Parathyroid adenoma (tissue), 2 donors: ENCODE results near the gene SLC22A31.

Experiments
- H2AFZ ChIP-seq: fragments of 300-600 bp; sonication (generic); one replicate; pipeline ENCODE4 v1.7.0; 2017; ENCODE audit warnings: antibody characterized with exemption, mild to moderate bottlenecking
- H3K27ac ChIP-seq: fragments of 300-600 bp; sonication (generic); one replicate; pipeline ENCODE4 v1.7.0; 2017
- H3K27me3 ChIP-seq: fragments of 300-600 bp; sonication (generic); one replicate; pipeline ENCODE4 v1.7.0; 2017; ENCODE audit warnings: low read length; ENCODE audit not compliant: control insufficient read depth, insufficient read depth
- H3K36me3 ChIP-seq: fragments of 300-600 bp; sonication (generic); one replicate; pipeline ENCODE4 v1.7.0; 2017; ENCODE audit warnings: low read length; ENCODE audit not compliant: control insufficient read depth, insufficient read depth
- H3K4me1 ChIP-seq: fragments of 300-600 bp; sonication (generic); one replicate; pipeline ENCODE4 v1.7.0; 2017; ENCODE audit warnings: control low read depth
- H3K4me2 ChIP-seq: fragments of 300-600 bp; sonication (generic); one replicate; pipeline ENCODE4 v1.7.0; 2017; ENCODE audit warnings: low read length
- H3K4me3 ChIP-seq: fragments of 300-600 bp; sonication (generic); one replicate; pipeline ENCODE4 v1.7.0; 2017; ENCODE audit warnings: low read depth, low read length
- H3K79me2 ChIP-seq: fragments of 300-600 bp; sonication (generic); one replicate; pipeline ENCODE4 v1.7.0; 2017; ENCODE audit warnings: control low read depth
- H3K9ac ChIP-seq: fragments of 300-600 bp; sonication (generic); one replicate; pipeline ENCODE4 v1.7.0; 2017; ENCODE audit warnings: mild to moderate bottlenecking
- H3K9me3 ChIP-seq: fragments of 300-600 bp; sonication (generic); one replicate; pipeline ENCODE4 v1.7.0; 2017; ENCODE audit warnings: low read length; ENCODE audit not compliant: control insufficient read depth
- CTCF ChIP-seq: fragments of 300-600 bp; sonication (generic); IDR thresholded peaks from one replicate; pipeline ENCODE4 v1.7.0; 2017; ENCODE audit warnings: antibody characterized with exemption, mild to moderate bottlenecking
- donor health status: primary hyperparathyroidism.

The SLC22A31 gene

GRCh38 chr16:89216315-89217137, 16.2 kb upstream of the SLC22A31 start:
- Histone ChIP-seq H3K79me2 (no peaks in the 10 kb centered on the region), H3K4me2 (peak overlapping the region; percentile 79), H3K9me3 (no peaks in the 10 kb centered on the region), H3K9ac (no peak overlapping the region), H3K4me1 (peaks cover 4% of the 10 kb centered on the region), H2AFZ (peak overlapping the region; percentile 83), H3K27me3 (no peaks in the 10 kb centered on the region), H3K4me3 (peak overlapping the region; percentile 91), H3K27ac (peak overlapping the region; percentile 87), H3K36me3 (no peaks in the 10 kb centered on the region)
- TF ChIP-seq CTCF = peak; percentile 74

- no peak overlapping the region for H3K27ac ChIP-seq
- no peak overlapping the region for H3K4me3 ChIP-seq
- no peaks in the 10 kb centered on the region for H3K9me3 ChIP-seq
- H3K27me3 ChIP-seq = no peaks in the 10 kb centered on the region
- H3K79me2 ChIP-seq = no peaks in the 10 kb centered on the region
- no peak overlapping the region for H2AFZ ChIP-seq
- no peaks in the 10 kb centered on the region for H3K36me3 ChIP-seq
- H3K4me1 ChIP-seq = peaks cover 2% of the 10 kb centered on the region
- no peak overlapping the region for H3K4me2 ChIP-seq
- TF ChIP-seq CTCF = no peak
- H3K9ac ChIP-seq = no peak overlapping the region
Measured at GRCh38 chr16:89210904-89211515, 10.7 kb upstream of the SLC22A31 start.

GRCh38 chr16:89210165-89210903, 10.0 kb upstream of the SLC22A31 start:
- Histone ChIP-seq H3K79me2 (no peaks in the 10 kb centered on the region), H3K27ac (no peak overlapping the region), H2AFZ (no peak overlapping the region), H3K4me3 (no peak overlapping the region), H3K9ac (no peak overlapping the region), H3K4me2 (no peak overlapping the region), H3K4me1 (peaks cover 2% of the 10 kb centered on the region), H3K36me3 (no peaks in the 10 kb centered on the region), H3K9me3 (no peaks in the 10 kb centered on the region), H3K27me3 (no peaks in the 10 kb centered on the region)
- no peak for TF ChIP-seq CTCF

- H3K36me3 ChIP-seq = no peaks in the 10 kb centered on the region
- no peak overlapping the region for H3K4me2 ChIP-seq
- no peaks in the 10 kb centered on the region for H3K27me3 ChIP-seq
- no peak for TF ChIP-seq CTCF
- no peaks in the 10 kb centered on the region for H3K79me2 ChIP-seq
- H2AFZ ChIP-seq = no peak overlapping the region
- H3K9ac ChIP-seq = no peak overlapping the region
- no peak overlapping the region for H3K27ac ChIP-seq
- no peaks in the 10 kb centered on the region for H3K9me3 ChIP-seq
- H3K4me1 ChIP-seq = peaks cover 2% of the 10 kb centered on the region
- H3K4me3 ChIP-seq = no peak overlapping the region
Measured at GRCh38 chr16:89209522-89210044, 9.2 kb upstream of the SLC22A31 start.
